ENCODE data around the gene PCSK6. TPM values are rescaled to one million over a fixed set of nuclear protein-coding genes. Genes with fewer than 3 reads are reported as not detected.

PCSK6 gene
- total RNA-seq, 1 donor from 2014 or later, result 6.8 TPM

GRCh38 chr15:101371519-101371918 lies 118.0 kb downstream of the PCSK6 start:
- Histone ChIP-seq H3K27me3 (ENCODE audit: control insufficient read depth, insufficient read depth, low read length) (no peaks in the 10 kb centered on the region), H3K36me3 (ENCODE audit: control insufficient read depth, insufficient read depth, low read length) (no peaks in the 10 kb centered on the region), H3K4me3 (ENCODE audit: low read depth, low read length) (no peak overlapping the region)
- FAIRE-seq, result no peak
- DNase-seq (ENCODE audit: low read depth), result no peak
- TF ChIP-seq, protein P1, sequence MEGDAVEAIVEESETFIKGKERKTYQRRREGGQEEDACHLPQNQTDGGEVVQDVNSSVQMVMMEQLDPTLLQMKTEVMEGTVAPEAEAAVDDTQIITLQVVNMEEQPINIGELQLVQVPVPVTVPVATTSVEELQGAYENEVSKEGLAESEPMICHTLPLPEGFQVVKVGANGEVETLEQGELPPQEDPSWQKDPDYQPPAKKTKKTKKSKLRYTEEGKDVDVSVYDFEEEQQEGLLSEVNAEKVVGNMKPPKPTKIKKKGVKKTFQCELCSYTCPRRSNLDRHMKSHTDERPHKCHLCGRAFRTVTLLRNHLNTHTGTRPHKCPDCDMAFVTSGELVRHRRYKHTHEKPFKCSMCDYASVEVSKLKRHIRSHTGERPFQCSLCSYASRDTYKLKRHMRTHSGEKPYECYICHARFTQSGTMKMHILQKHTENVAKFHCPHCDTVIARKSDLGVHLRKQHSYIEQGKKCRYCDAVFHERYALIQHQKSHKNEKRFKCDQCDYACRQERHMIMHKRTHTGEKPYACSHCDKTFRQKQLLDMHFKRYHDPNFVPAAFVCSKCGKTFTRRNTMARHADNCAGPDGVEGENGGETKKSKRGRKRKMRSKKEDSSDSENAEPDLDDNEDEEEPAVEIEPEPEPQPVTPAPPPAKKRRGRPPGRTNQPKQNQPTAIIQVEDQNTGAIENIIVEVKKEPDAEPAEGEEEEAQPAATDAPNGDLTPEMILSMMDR (IDR thresholded peaks at IDR 0.05; ENCODE audit: insufficient read depth, low read length, severe bottlenecking), result no peak

- Histone ChIP-seq H3K4me3 (ENCODE audit: low read depth, low read length) (no peak overlapping the region), H3K36me3 (ENCODE audit: control insufficient read depth, insufficient read depth, low read length) (no peaks in the 10 kb centered on the region), H3K27me3 (ENCODE audit: control insufficient read depth, insufficient read depth, low read length) (no peaks in the 10 kb centered on the region)
- DNase-seq (ENCODE audit: low read depth), result no peak
- no peak for FAIRE-seq
- TF ChIP-seq, protein P1 (IDR thresholded peaks at IDR 0.05; ENCODE audit: insufficient read depth, low read length, severe bottlenecking), result no peak
Observed at GRCh38 chr15:101371081-101371480, 118.4 kb downstream of the PCSK6 start.

DNA sequence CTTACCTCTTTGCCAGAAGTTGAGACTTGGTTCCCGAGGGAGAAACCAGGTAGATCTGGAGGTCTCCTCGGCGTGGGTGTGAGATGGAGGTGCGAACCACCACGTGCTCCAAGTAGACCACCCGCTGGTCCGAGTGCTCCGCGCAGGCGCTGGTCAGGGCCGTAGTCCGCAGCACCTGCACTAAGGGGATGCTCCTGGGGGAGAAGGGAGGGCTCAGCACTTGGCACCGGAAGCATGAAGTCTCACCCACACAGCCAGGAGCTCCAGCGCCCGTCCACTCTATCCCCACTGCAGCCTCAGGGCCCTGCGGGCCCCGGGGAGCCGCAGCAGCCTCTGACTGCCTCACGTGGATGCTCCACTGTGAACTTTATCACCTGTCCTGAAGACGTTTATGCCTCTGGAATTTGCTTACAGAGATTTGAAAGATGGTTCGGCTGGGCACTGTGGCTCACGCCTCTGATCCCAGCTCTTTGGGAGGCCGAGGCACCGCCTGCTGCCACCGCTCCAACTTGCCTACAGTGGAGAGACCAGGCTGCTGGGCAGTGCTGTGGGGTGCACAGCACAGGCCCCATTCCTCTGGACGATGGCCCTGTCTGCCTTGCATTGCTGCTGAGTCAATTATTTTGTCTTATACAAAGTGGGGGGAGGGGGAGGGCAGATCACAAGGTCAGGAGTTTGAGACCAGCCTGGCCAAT lies 119.0 kb downstream of the PCSK6 start:
- no peak for FAIRE-seq
- Histone ChIP-seq H3K4me3 (ENCODE audit: low read depth, low read length) (no peak overlapping the region), H3K36me3 (ENCODE audit: control insufficient read depth, insufficient read depth, low read length) (no peaks in the 10 kb centered on the region), H3K27me3 (ENCODE audit: control insufficient read depth, insufficient read depth, low read length) (no peaks in the 10 kb centered on the region)
- TF ChIP-seq, protein P1 (IDR thresholded peaks at IDR 0.05; ENCODE audit: insufficient read depth, low read length, severe bottlenecking), result no peak
- no peak for DNase-seq (ENCODE audit: low read depth)

DNA sequence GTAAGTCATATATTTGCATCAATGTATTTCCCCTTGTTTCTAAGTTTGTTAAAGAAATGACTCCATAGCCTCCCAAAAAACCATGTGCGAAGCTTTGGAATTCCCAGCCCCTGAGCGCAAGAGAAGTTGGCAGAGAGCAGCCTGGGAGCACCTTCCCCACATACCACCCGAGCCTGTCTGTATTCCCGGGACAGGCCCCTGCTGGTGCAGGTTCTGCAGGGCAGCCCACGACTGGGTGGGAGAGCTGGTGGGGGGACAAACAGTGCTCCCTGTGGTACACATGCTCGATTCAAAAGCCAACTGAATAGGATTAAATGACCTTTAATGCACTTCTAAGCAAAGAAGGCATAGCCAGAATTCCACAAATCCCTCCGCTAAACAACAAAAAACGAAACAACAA lies 119.8 kb downstream of the PCSK6 start:
- no peak for DNase-seq (ENCODE audit: low read depth)
- Histone ChIP-seq H3K36me3 (ENCODE audit: control insufficient read depth, insufficient read depth, low read length) (no peaks in the 10 kb centered on the region), H3K27me3 (ENCODE audit: control insufficient read depth, insufficient read depth, low read length) (no peaks in the 10 kb centered on the region), H3K4me3 (ENCODE audit: low read depth, low read length) (no peak overlapping the region)
- no peak for FAIRE-seq
- TF ChIP-seq, protein P1 (IDR thresholded peaks at IDR 0.05; ENCODE audit: insufficient read depth, low read length, severe bottlenecking), result no peak

- TF ChIP-seq, protein P1 (IDR thresholded peaks at IDR 0.05; ENCODE audit: insufficient read depth, low read length, severe bottlenecking), result no peak
- Histone ChIP-seq H3K36me3 (ENCODE audit: control insufficient read depth, insufficient read depth, low read length) (no peaks in the 10 kb centered on the region), H3K27me3 (ENCODE audit: control insufficient read depth, insufficient read depth, low read length) (no peaks in the 10 kb centered on the region), H3K4me3 (ENCODE audit: low read depth, low read length) (no peak overlapping the region)
- FAIRE-seq, result no peak
- no peak for DNase-seq (ENCODE audit: low read depth)
Observed at GRCh38 chr15:101368861-101369642, 120.5 kb downstream of the PCSK6 start.

Measured in bronchial epithelial cell (primary cell).